Activated CD4-positive, alpha-beta T cell treated with anti-CD3 and anti-CD28 coated beads, Interleukin-2, amount 50 U/mL, for 48 hours (primary cell): Measurements from ENCODE around the gene SLC8B1.

Experiments
- DNase-seq, 2 experiments: peaks; one replicate each; pipeline ENCODE4 v3.0.0-alpha.2; 2020

SLC8B1 gene

DNA sequence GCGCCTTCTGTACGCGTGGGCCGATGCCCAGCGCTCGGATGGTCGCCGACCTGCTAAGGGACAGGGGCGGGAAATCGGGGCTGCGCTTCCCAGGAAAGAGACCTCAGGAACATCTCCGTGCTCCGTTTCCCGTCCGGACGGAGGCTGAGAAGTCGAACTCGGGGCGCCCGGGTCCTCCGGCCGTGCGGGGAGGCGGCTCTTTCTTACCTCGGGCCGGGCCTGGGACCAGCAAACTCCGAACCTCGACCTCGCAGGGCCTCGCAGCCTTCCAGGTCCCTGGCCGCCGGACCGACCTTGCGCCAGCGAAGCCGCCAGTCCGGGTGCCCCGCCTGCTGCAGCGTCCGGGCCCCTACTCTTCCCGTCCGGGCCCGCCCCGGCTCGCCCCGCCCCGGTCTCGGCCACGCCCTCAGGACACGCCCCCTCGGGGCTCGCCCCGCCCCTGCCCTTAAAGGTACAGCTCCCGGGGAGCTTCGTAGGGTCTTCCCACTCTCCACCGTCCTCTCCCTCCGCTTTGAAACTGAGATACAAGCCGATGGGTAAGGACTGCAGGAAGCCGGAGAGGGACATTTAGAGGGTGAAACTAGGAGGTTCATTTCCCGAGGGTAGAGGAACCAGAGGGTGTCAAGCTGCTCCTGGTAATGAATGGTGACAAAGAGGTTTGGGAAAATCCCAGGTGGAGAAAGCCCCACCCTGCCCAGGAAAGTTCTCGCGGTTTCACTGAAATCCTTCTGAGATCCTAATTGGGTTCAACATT is at the start of gene SLC8B1:
SLC8B1 (minus strand) TSS at position 324 of the 754 bp plus-strand sequence. CDS start 2,231 bp downstream, outside the sequence.
- peak; percentile 88 to 90 for DNase-seq

DNA sequence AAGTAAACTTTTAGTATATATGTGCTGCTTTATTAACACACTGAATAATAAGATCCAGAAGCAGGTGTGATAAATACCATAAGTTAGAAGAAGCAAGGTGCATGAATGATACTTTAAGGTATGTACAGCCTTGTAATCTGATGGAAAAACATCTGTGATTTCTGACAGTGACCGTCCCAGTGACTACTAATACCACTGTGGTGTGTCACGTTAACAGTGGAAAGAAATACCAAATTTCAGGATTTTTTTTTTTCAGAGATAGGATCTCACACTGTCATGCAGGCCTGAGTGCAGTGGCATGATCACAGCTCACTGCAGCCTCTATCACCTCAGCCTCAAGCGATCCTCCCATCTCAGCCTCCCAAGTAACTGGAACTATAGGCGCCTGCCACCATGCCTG is 47.3 kb upstream of the SLC8B1 start:
- DNase-seq: no peak

DNA sequence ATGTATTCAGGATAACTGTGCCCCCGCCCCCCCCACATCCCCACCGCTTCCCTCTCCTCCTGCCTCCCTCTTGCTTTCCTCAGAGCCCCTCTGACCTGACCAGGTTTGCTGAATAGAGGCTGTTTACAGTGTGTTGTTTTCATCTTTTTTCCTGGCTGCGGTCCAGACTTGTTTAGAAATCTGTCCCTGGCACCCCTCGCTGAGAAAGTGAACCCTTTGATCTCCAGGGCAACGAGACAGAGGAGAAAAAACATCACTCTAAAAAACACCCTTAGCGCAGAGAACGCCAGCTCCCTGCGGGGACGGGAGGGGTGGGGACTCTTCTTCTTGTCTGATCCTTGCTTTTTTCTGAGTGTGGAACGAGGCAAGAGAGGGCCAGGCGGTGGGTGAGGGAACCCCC is 46.3 kb upstream of the SLC8B1 start:
- no peak for DNase-seq

DNA sequence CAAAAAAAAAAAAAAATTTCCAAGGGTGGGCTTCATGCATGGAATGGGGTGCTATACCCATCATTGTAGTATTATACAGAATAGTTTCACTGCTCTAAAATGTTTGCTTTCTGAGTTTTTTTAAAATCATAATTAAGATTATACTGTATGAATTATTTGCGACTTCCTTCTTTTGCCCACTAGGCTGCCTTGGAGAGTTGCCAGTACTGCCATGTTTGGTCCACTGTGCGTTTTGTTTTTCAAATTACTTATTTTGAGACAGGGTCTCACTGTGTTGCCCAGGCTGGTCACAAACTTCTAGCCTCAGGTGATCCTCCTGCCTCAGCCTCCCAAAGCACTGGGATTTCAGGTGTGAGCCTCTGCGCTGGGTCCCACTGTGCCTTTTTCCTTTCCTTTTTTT is 43.4 kb upstream of the SLC8B1 start:
- DNase-seq: no peak

DNA sequence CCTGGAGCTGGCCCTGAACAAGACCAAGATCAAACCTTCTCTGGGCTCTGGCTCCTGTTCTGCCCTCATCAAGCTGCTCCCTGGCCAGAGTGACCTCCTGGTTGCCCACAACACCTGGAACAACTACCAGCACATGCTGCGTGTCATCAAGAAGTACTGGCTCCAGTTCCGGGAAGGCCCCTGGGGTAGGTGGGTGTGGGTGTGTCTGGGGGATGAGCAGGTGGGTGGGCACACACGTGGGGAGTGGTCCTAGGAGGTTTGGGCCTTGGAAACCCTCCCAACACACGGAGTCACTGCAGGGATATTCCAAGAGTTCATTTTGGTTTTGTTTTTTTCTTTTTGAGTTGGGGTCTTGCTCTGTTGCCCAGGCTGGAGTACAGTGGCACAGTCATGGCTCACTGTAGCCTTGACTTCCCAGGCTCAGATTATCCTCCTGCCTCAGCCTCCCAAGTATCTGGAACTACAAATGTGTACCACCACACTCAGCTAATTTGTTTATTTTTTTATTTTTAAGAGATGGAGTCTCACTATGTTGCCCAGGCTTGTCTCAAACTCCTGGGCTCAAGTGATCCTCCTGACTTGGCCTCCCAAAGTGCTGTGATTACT is 40.0 kb upstream of the SLC8B1 start:
- DNase-seq: no peak

DNA sequence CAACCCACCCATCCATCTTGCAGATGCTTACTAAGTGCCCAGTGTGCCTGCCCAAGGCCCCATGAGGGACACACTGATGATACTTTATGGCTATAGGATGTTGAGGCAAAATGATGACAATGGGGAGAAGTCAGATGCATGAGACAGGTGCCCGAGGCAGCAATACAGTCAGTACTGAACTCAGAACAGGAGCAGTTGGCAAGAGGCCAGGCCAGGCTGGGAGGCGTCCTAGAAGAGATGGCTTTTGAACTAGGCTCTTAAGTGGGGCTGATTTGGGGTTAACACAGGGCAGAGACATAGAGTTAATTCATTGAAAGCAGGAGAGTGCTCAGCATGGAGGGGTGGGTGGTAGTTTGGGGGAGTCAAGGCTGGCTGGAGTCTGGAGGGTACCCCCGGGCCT is 39.1 kb upstream of the SLC8B1 start:
- DNase-seq: no peak

DNA sequence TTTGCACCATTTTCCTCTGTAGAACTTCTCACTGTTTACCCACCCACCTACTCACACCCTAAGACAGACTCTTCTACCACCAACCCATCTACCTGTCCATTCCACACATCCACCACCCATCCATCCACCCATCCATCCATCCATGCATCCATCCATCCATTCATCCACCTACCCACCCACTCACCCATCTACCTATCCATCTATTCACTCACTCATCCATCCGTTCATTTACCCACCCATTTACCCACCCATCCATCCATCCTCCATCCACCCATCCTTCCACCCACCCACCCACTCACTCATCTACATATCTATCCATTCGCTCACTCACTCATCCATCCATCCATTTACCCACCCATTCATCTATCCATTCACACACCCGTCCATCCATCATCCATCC is 38.5 kb upstream of the SLC8B1 start:
- DNase-seq: no peak

DNA sequence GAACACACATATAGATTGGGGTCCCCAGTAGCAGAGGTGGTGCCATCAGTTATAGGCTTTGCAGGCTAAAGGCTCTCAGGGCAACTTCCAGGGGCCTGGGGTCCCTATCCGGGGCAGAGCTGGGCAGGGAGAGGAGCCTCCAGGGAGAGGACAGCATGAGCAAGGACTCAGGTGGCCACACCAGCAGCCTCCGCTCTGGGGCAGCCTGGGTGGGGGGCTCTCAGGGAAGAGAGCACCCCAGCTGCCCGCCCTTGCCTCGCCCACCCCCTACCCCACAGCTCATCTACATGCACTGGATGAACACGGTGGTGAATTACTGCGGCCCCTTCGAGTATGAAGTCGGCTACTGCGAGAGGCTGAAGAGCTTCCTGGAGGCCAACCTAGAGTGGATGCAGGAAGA is 37.5 kb upstream of the SLC8B1 start:
- no peak for DNase-seq

DNA sequence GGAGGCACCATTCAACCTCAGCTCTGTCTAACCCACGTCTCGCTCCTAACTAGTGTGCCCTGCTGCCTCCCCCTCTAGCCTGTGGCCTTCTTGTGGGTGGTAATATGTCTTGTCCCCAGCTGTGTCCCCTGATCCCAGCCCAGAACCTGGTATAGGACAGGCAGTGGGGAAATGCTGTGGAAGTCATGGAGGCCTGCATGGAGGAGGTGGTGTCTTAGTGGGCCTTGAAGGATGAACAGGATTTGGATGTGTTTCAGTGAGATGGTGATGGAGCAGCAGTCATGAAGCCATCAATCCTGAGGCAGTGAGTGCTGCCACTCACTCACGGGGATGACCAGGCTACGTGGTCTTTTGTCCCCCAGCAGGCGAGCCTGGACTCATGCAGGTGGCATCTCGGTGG is 36.9 kb upstream of the SLC8B1 start:
- DNase-seq: no peak

DNA sequence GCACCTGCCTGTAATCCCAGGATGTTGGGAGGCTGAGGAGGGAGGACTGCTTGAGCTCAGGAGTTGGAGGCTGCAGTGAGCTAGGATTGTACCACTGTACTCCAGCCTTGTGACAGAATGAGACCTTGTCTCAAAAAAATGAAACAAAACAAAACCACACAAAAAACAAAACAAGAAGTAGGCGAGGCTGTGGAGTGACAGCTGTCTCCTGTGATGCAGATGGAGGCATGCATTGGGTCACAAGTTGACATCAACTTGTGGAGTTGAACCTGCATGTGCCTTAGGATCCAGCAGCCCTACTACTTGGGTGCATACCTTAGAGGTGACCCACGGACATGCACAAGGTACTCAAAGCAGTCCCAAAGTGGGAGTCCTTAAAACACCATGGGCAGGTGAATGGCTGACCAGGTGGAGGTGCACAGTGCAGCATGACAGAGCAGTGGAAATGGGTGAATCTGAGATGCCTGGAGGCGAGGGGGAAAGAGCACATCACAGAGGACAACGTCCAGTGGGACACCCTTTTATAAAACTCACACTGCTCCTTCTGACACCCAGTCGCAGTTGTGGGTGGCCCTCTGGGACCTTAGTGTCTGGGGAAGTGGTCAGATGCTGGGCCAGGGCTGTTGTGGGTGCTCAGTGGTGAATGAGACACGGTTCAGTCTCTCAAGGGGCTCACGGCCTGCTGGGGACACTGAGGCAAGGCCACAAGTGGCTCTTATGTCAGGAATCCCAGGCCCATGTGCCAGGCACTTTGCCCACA is 36.2 kb upstream of the SLC8B1 start:
- no peak for DNase-seq

DNA sequence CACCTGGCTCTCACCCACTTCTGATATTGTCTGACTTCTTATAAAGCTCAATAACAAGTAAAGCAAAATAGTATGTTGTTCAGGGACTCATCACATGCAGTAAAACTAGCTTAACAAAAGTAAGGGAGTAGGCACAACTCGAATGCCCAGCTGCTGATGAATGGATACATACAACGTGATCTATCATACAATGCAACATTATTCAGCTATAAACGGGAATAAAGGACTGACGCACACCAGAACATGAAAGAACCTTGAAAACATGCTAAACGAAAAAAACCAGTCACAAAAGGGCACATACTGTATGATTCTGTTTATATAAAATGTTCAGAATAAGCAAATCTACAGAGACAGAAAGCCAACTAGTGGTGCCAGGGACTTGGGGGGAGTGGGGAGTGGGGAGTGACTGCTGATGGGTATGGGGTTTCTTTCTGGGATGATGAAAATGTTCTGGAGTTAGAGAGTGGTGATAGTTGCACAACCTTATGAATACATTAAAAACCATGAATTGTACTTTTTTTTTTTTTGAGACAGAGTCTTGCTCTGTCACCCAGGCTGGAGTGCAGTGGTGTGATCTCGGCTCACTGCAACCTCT is 34.6 kb upstream of the SLC8B1 start:
- DNase-seq: no peak

DNA sequence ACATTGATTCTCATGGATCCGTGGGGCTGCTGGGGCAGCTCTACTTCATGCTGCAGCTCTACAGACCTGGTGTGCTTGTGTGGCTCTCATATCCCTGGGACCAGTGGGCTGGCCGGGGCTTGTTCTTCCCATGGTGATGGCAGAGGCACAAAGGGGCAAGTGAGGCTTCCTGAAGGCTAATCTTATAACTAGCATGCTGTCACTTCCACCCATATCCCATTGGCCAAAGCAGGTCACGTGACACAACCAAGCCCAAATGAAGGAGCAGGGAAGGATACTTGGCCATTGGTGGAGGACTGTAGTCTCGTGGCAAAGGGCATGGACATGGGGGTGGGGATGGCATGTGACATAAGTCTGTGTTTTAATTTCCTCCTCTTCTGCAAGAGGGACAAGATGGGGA is 33.4 kb upstream of the SLC8B1 start:
- no peak for DNase-seq

DNA sequence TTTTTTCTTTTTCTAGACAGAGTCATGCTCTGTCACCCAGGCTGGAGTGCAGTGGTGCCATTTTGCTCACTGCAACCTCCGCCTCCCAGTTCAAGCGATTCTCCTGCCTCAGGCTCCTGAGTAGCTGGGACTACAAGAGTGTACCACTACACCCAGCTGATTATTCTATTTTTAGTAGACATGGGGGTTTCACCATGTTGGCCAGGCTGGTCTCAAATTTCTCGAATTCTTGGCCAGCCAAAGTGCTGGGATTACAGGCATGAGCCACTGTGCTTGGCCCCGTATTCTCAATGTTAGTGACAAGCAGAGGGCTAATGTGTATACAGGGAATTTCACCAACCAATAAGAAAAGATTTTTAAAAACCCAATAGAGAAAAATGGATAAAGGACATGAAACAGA is 31.9 kb upstream of the SLC8B1 start:
- DNase-seq: no peak

DNA sequence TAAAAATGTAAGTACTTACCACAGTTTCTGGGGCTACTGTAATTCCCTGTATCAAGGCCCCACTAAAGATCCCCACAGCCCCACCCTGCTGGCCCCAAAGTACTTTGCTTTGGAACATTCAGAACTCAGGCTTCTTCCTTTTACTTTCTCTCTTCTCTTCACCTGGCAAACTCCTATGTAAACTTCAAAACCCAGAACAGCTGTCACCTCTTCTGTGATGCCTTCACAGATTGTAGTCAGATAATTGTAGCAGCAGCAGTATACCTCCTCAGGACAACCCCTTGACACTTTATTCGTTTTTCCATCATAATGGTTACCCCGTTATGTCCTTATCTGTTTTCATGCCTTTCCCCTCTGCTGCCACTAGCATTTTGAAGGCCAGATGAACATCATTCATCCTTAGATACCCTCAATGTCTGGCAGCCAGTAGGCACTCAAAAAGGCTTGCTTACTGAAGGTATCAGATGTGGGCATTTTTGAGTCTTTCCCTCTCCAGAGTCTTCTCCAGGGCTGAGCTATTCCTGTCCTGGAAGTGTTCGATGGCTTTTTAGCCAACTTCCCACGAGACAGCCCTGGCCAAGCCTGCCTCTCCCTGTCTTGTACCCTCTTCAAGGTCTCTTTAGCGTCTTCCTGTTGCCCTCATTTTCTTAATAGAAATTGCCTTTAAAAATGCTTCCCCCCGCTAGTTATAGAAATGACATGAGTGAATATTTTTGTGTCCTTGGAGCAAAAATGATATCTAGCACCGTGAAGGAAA is 30.9 kb upstream of the SLC8B1 start:
- DNase-seq: no peak

DNA sequence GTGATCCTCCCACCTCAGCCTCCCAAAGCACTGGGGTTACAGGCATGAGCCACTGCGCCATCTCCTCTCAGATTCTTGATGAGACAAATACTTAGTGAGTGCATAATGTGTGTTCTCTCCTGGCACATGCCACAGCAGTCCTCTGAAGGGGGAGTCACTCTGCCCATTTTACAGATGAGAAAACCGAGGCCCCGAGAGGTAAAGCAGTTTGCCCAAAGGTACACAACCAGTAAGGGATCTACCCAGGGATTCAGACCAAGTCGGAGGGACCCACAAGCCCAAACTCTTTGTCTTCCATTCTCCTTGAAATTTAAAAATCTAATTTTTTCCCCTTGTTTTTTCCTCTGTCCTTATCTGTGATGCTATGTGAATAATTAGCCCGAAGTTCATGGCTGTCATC is 29.8 kb upstream of the SLC8B1 start:
- no peak for DNase-seq

DNA sequence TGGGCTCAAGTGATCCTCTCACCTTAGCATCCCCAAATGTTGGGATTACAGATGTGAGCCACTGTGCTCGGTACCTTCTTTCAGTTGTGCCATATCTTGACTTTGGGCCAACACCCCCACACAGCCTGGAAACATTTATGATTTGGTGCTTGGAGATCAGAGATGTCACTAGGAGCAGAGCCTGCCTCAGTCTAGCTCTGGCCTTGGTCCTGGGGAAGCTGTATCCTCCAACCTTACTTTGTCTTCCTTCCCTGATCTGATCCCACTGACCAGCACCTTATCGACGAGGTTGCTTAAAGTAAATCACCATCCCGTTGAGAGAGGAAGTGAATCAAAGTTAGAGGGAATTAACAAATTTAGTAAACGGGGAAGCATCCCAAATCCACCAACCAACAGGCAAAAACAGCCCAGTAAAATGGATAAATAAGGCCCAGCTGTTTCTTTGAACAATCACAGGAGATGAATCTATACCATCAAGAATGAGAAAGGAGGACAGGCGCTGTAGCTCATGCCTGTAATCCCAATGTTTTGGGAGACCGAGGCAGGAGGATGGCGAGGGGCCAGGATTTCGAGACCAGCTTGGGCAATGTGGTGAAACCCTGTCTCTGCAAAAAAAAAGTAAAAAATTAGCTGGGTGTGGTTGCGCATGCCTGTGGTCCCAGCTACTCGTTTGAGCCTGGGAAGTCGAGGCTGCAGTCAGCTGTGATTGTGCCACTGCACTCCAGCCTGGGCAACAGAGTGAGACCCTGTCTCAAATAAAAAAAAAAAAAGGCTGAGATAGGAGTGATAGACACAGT is 26.9 kb upstream of the SLC8B1 start:
- no peak for DNase-seq

DNA sequence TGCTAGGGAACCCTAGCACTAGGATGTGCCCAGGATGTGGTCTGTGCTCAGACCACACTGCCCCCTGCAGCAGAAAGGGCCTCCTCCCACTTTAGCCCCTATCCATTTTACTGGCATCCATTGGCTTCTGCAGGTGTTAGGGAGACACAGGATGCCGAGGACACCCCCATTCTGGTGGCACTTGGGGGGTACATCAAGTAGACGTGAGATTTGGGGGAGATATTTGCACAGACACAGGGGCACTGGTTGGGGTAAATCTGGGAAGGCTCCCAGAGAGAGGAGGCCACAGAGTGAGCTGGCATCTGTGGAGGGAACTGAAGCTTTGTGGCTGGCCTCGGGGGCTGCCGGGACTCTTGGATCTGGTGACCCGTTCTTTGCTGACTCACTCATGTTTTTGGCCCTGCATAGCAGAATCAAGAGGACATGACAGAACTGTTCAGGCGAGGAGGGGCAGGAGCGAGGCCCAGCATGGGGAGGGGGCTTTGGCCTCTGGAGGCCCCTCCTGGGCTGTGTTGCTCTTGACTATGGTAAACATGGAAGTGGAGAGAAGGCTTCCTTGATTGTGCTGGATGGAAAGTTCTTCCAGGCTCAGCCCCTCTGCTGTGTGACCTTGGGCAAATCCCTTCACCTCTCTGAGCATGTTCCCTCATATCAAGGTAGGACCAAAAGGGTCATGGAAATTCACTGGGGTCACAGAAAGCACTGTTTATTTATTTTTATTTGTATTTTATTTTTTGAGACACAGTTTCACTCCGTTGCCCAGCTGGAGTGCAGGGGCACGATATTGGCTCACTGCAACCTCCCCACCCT is 25.2 kb upstream of the SLC8B1 start:
- DNase-seq: no peak

DNA sequence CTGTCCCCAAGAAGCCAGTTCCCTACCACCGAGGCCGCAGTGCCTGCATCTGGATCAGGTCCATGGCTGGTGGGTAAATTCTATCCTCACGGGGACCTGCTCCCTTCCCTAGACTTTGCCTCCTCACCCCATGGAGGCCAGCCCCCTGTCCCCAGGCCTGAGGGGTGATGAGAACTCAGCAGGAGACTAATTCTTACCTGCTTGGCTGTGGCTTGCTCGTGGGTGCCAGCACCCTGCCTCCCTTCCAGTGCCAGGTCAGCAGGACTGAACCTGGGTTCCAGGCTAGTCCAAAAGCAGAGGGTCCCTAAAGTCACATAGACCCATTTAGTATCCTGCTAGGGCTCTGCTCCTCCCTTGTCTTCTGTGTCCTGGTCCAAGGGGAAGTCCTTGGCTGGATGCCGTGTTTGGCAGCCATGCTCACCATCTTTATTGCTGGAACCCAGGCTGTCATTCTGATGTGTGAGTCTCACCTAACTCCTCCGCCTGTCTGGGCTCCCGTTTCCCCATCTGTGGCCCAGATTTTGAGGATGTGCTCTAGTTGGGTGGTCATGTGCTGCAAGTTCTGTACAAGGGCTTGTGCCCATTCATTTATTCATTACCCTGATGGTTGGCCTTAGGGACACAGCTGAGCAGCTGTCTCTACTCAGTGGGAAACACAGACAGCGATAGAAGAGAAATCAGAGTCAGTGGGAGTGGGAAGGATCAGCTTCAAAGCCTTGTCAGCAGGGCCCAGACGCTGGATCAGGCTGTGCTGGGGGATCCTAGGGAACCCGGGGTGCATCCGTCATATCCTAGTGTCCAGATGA is 24.4 kb upstream of the SLC8B1 start:
- DNase-seq: no peak

DNA sequence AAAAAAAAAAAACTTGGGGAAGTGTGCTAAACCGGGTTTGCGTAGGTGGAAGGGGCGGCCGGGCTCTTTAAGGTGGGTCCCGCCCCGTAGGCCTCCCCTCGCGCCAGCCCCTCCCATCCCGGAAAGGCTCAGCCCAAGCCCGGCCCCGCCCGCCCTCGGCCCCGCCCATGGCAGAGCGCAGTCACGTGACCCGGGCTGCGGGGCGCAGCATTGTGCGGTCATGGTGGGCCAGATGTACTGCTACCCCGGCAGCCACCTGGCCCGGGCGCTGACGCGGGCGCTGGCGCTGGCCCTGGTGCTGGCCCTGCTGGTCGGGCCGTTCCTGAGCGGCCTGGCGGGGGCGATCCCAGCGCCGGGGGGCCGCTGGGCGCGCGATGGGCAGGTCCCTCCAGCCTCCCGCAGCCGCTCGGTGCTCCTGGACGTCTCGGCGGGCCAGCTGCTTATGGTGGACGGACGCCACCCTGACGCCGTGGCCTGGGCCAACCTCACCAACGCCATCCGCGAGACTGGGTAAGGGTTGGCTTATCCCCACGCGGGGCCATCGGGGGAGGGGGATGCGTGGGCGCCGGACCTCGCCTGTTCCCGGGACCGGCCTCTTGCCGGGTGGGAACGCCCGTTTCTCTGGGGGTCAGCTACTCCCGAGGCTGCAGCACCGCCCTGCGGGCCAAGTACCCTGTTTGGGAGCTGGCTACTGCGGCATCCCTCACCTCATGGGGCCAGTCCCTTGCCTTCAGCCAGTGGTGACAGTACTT is 23.6 kb upstream of the SLC8B1 start, which contains the start of gene PLBD2:
PLBD2 (plus strand) TSS at position 207 of the 752 bp plus-strand sequence; CDS start at position 221, 14 bp downstream.
- peak; percentile 94 to 95 for DNase-seq
